ENCODE data around the gene NOS3.
"Not testable (repeated sequence)": the region's sequence is repeated elsewhere in the genome, so short reads cannot be mapped to it uniquely, and the experiment has no call there.

The NOS3 gene

GRCh38 chr7:151040616-151041375, 50.0 kb downstream of the NOS3 start:
- DNase-seq = no peak

DNA sequence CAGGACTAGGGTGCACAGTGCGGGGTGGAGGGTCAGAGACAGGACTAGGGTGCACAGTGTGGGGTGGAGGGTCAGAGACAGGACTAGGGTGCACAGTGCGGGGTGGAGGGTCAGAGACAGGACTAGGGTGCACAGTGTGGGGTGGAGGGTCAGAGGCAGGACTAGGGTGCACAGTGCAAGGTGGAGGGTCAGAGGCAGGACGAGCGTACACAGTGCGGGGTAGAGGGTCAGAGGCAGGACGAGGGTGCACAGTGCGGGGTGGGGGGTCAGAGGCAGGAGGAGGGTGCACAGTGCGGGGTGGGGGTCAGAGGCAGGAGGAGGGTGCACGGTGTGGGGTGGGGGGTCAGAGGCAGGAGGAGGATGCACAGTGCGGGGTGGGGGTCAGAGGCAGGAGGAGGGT, 52.6 kb downstream of the NOS3 start:
- DNase-seq = not testable (repeated sequence)

- no peak for DNase-seq
These were observed 53.1 kb downstream of the NOS3 start for GRCh38 chr7:151043959-151044358.

- no peak for DNase-seq
These were observed 54.4 kb downstream of the NOS3 start for GRCh38 chr7:151045262-151045661.

DNA sequence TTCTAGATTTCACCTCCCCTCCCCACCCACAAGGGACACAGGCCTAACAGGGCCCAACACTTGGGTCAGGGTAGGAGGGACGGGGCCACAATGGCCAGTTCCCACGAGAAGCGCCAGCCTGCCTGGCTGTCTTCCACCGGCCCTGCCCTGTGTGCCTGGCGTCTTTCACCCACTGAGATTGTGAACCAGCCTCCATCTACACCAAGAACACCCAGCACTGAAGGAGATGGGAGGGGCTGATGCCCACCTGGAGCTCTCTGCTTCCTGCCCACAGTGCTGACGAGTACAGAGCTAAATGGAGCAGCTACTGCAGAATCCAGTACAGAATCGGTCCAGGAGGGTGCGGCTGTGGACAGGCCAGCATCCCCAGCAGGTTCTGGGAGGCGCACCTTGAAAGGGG, 55.1 kb downstream of the NOS3 start:
- no peak for DNase-seq

GRCh38 chr7:151046603-151047573, 56.1 kb downstream of the NOS3 start:
- peak; percentile 78 for DNase-seq

- DNase-seq = no peak
These were observed 57.4 kb downstream of the NOS3 start, which contains the start of gene ASIC3 for GRCh38 chr7:151047976-151048815. TSS of gene ASIC3 (plus strand) at chr7:151048531. CDS start at chr7:151048886, 355 bp downstream.

DNA sequence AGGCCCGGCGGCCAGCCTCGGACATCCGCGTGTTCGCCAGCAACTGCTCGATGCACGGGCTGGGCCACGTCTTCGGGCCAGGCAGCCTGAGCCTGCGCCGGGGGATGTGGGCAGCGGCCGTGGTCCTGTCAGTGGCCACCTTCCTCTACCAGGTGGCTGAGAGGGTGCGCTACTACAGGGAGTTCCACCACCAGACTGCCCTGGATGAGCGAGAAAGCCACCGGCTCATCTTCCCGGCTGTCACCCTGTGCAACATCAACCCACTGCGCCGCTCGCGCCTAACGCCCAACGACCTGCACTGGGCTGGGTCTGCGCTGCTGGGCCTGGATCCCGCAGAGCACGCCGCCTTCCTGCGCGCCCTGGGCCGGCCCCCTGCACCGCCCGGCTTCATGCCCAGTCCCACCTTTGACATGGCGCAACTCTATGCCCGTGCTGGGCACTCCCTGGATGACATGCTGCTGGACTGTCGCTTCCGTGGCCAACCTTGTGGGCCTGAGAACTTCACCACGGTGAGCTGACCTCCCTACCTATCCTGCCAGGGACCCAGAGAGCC, 58.2 kb downstream of the NOS3 start:
- DNase-seq = no peak

- peak; percentile 49 for DNase-seq
These were observed 60.3 kb downstream of the NOS3 start for GRCh38 chr7:151051108-151051507.

DNA sequence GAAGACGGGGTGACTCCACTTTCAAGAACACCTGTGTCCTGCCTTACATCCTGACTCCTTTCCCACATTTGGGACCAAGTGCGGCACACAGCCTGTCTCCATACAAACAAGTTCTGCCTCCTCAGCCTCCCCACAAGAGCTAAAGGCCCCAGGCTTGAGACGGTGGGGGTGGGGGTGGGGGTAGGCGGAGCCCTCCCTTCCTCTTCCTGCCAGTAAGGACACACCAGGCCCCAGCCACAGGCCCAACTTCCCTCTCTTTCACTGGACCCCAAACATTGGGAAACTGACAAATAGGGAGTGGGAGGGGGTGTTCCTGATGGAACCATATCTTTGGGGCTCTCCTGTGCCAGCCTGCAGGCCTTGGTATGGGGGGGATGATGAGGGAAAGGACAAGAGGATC, 62.3 kb downstream of the NOS3 start:
- DNase-seq = no peak

- DNase-seq = no peak
These were observed 62.9 kb downstream of the NOS3 start for GRCh38 chr7:151053751-151054150.

DNA sequence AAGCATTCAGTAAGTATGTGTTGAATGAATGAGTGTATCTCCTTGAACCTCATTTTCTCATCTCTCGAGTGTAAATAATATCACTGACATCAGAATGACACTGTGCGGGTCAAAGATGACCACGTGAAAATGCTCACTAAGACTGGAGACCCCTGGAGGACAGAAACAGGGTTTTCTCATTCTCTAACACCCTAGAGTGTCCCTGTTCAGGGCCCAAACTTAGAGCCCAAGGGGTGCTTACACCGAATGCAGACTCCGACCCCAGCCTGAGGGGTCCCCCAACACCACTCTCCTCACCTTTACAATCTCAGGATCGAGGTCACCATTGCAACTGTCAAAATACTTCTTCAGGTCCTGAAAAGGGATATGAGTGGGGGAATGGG, 65.5 kb downstream of the NOS3 start:
- DNase-seq = no peak

DNA sequence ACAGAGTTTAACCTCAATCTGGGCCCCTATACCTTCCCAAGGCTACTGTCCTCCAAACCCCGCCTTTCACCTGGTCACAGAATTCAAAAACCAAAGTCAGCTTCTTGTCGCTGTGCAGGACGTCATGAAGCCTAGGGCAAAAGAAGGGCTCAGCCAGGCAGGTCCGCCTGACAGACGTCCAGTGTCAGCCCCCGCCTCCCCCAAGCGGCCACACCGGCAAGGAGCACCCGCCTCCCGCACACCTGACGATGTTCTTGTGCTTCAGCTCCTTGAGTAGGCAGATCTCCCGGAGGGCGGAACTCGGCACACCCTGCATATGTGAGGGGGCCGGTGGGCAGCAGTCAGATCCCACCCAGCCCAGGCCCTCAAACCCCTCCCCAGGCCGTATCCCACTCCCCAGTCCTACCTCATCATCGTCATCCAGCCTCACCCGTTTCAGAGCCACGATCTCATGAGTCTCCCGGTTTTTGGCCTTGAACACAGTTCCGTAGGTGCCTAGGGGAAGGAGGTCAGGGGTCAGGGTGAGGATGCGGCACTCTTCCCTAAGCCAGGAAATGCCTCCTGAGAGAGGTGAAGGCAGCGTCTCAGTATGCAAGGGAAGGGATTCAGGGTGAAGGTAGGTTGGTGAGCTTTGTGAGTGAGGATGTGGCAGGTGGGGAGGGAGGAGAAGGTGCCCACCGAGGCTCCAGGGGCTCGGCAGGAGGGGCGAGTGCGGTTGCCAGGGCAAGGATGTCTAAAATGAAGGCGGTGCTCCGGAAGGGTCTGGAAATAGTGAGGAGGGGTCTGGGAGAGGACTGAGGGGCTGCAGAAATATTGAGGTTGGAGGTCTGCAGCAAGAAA, 66.1 kb downstream of the NOS3 start:
- no peak for DNase-seq

DNA sequence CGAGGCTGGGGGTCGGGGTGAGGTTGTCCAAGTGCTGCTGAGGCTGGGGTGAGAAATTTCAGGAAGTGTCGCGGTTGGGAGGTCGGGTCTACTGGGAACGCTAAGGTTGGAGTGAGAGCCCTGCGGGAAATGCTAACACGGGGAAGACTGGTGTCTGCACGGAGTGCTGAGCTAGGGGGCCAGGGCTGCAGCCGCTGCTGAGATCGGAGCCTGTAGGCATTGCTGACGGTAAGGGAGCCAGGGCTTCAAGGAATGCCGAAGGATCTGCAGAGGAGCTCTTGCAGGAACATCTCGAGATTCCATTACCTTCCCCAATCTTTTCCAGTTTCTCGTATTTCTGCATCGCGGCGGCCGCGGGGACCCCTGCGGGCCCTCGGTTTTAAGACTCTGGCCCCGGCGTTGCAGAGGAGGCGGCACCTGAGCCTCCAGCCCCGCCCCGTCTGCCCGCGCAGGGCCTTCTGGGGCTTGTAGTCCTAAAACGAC, 66.7 kb downstream of the NOS3 start, which contains the start of gene CDK5:
Gene CDK5 (minus strand): TSS at position 392 of the 483 bp plus-strand sequence. CDS start 49 bp downstream, at position 343.
- DNase-seq = no peak

DNA sequence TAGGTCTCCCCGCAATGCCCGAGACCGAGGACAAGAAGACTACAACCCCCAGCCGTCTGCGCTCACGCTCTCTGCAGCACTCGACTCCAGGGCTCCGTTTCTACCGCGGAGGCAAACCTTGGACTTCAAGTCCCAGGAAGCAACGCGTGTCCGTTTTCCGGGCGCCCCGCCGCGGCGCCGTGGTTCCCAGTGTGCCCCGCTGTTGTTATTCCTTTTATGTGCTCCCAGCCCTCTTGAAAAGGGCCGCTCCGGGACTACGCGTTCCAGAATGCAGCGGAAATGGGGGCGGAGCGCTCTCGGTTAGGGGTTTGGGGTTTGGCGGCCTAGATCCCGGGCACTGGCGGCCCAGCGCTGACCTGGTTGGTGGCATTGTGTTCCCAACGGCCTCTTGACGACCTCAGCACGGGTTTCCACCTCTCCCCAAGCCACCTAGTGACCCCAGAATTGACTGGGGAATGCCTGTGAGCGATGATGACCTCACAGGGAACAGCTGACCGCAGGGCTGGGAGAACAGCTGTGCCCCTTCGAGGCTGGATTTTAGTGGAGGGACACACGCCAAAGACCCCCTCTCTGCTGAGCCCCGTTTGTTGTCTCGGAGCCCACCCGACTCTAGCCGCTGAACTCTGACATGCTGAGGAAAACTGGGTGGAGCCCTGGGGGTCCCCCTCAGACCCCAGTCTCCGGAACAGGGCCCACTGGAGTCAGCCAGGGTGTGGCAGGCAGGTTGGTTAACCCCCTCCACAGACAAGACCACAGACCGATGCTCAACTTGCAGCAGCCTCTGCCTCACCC, 67.4 kb downstream of the NOS3 start:
- peak; percentile 99 for DNase-seq

DNA sequence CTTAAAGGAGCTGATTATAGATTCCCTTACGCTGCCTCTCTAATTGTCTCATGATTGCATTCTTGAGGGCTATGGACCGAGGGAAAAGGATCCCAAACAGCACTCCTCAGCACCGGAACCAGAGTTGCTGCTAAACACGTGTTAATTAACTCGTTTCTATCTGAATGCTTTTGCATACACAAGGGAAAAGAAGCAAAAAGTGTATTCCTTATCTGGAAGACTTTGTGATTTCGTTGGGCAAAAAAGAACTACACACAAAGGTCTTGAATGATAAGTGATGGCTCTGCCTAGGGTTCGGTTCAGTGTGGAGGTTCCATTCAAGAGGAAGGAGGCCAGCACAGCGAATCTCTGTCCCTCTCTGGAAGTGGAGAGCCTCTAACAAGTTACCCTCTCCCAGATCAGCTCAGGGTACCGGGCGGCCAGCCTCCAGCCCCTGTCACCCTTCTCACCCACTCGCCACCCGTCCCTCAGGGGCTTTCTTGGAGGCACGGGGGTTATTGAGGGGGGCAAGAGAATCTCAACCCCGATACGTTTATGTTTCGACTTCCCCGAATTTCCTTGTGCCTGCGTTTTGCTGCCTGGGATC, 68.1 kb downstream of the NOS3 start:
- no peak for DNase-seq

GRCh38 chr7:151059367-151060112, 68.7 kb downstream of the NOS3 start, which contains the start of gene SLC4A2:
TSS of gene SLC4A2 (plus strand) at chr7:151059589. CDS start at chr7:151061988, 2,399 bp downstream.
- peak; percentile 76 for DNase-seq

- no peak for DNase-seq
These were observed 69.2 kb downstream of the NOS3 start for GRCh38 chr7:151060113-151060415.
